Measurements from ENCODE around the gene CARMIL3. TPM values are rescaled to one million over a fixed set of nuclear protein-coding genes. Genes with fewer than 3 reads are reported as not detected.
A peak's percentile ranks its signal among the peaks of the same experiment; 100 is the strongest.

Gene CARMIL3
- total RNA-seq, 1 experiment from 2014 or later = 1.00 TPM

DNA sequence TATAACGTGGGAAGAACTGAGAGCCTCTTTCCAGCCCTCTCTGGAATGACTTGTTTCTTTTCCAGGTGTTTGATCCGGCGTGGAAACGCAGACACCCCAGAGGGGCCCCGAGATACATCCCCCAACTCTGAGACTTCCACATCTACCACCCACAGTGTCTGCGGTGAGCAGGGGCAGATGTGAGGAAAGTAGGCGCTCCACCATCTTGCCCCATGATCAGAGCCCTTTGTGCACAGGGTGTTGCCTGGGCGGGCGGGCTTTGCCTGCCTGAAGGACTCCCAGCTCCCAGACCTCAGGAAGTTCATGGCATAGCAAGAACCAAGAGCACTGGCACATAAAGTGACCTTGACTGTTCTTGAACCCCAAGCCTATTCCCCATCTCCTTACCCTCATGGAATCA lies 2.8 kb downstream of the CARMIL3 start:
- Mint-ChIP-seq H3K27me3 (ENCODE audit: insufficient read depth, unreplicated experiment) (peaks cover 8% of the 10 kb centered on the region), H3K9me3 (ENCODE audit: unreplicated experiment) (no peaks in the 10 kb centered on the region), H3K4me1 (ENCODE audit: low read depth, unreplicated experiment) (no peaks in the 10 kb centered on the region), H3K36me3 (ENCODE audit: insufficient read depth, unreplicated experiment) (no peaks in the 10 kb centered on the region), H3K4me3 (ENCODE audit: unreplicated experiment) (no peak overlapping the region), H3K27ac (ENCODE audit: unreplicated experiment) (no peak overlapping the region)
- H3K4me3 ChIP-seq (ENCODE audit: low read depth, low read length) = no peak overlapping the region
- no peaks in the 10 kb centered on the region for H3K27me3 ChIP-seq (replicated peaks; ENCODE audit: control insufficient read depth, insufficient read depth, low read length)
- no peaks in the 10 kb centered on the region for H3K36me3 ChIP-seq (ENCODE audit: control insufficient read depth, insufficient read depth, low read length)
- BruUV-seq (replicated peaks) = no TSS peak
- H3K4me1 ChIP-seq = peaks cover 5% of the 10 kb centered on the region; the same call in 1 of the 2 replicates
- H3K9me3 ChIP-seq = no peaks in the 10 kb centered on the region
- TF ChIP-seq, protein P1, sequence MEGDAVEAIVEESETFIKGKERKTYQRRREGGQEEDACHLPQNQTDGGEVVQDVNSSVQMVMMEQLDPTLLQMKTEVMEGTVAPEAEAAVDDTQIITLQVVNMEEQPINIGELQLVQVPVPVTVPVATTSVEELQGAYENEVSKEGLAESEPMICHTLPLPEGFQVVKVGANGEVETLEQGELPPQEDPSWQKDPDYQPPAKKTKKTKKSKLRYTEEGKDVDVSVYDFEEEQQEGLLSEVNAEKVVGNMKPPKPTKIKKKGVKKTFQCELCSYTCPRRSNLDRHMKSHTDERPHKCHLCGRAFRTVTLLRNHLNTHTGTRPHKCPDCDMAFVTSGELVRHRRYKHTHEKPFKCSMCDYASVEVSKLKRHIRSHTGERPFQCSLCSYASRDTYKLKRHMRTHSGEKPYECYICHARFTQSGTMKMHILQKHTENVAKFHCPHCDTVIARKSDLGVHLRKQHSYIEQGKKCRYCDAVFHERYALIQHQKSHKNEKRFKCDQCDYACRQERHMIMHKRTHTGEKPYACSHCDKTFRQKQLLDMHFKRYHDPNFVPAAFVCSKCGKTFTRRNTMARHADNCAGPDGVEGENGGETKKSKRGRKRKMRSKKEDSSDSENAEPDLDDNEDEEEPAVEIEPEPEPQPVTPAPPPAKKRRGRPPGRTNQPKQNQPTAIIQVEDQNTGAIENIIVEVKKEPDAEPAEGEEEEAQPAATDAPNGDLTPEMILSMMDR (IDR thresholded peaks at IDR 0.05; ENCODE audit: insufficient read depth in 1 of 2, low read depth in 1 of 2, low read length in 1 of 2, severe bottlenecking in 1 of 2, unreplicated experiment in 1 of 2) = no peak
- POLR2A ChIA-PET = no interaction called here
- intact Hi-C loops (cut with micrococcal nuclease; ENCODE audit: unreplicated experiment) = no loop called here
- CTCF ChIA-PET = interaction anchor here (0.5 to 0.6 kb wide), 2 partner anchors 107 to 145 kb away, joined by 3 to 6 read pairs; partner anchors contain the start of gene IRF9
- peak in 1 of 2 experiments; percentile 15 for DNase-seq

DNA sequence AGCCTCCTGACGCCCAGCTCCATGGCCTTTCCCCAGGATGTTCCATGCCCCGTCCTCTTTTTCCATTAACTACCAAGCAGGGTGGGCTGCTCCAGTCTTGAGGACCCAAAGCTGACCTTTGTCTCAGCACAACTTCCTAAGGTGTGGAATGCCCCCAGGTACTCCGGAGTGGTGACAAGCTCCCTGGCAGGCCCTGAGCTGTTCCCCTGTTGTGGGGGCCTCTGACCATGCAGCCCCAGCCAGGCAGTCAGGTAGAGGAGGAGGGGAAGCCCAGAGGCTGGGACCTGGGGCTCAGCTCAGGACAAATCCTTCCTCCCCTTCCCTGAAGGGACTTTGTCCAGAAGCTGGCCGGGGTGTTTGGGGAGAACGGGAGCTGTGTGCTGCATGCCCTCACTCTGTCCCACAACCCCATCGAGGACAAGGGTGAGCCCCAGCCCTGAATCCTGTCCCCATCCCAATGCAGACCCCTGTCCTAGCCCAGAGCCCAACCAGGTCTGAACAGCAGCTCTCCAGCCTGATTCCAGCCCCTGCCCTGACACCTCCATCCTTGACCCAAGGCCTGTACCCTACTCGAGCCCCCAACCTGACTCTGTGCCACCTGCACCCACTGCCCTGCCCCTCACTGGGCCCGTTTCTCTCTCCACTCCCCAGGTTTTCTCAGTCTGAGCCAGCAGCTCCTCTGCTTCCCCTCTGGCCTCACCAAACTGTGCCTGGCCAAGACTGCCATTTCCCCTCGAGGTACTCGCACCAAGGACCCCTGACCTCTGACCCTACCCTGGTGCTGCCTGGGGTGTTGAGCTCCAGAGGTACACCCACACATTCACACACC lies 4.4 kb downstream of the CARMIL3 start:
- no TSS peak for BruUV-seq (replicated peaks)
- POLR2A ChIA-PET = interaction anchor here (0.9 kb wide), 1 partner anchor 13 kb away, joined by 4 read pairs; no protein-coding TSS in a partner anchor
- peaks cover 6% of the 10 kb centered on the region for H3K27me3 Mint-ChIP-seq (ENCODE audit: insufficient read depth, unreplicated experiment)
- intact Hi-C loops (cut with micrococcal nuclease; ENCODE audit: unreplicated experiment) = no loop called here
- CTCF ChIA-PET = interaction anchor here (1.1 to 4.8 kb wide), 5 partner anchors 8 to 59 kb away, joined by 3 to 155 read pairs (median 5); partner anchors contain the start of genes DCAF11, NRL and PCK2
- H3K27ac Mint-ChIP-seq (ENCODE audit: unreplicated experiment) = no peak overlapping the region
- H3K4me3 Mint-ChIP-seq (ENCODE audit: unreplicated experiment) = no peak overlapping the region
- H3K4me3 ChIP-seq (ENCODE audit: low read depth, low read length) = no peak overlapping the region
- no peaks in the 10 kb centered on the region for H3K27me3 ChIP-seq (replicated peaks; ENCODE audit: control insufficient read depth, insufficient read depth, low read length)
- no peaks in the 10 kb centered on the region for H3K9me3 ChIP-seq
- no peaks in the 10 kb centered on the region for H3K4me1 Mint-ChIP-seq (ENCODE audit: low read depth, unreplicated experiment)
- TF ChIP-seq, protein P1 (IDR thresholded peaks at IDR 0.05; ENCODE audit: insufficient read depth in 1 of 2, low read depth in 1 of 2, low read length in 1 of 2, severe bottlenecking in 1 of 2, unreplicated experiment in 1 of 2) = no peak
- H3K4me1 ChIP-seq = peaks cover 5% of the 10 kb centered on the region; the same call in 1 of the 2 replicates
- peak in 1 of 2 experiments; percentile 25 for DNase-seq
- no peaks in the 10 kb centered on the region for H3K36me3 Mint-ChIP-seq (ENCODE audit: insufficient read depth, unreplicated experiment)
- no peaks in the 10 kb centered on the region for H3K9me3 Mint-ChIP-seq (ENCODE audit: unreplicated experiment)
- H3K36me3 ChIP-seq (ENCODE audit: control insufficient read depth, insufficient read depth, low read length) = no peaks in the 10 kb centered on the region

DNA sequence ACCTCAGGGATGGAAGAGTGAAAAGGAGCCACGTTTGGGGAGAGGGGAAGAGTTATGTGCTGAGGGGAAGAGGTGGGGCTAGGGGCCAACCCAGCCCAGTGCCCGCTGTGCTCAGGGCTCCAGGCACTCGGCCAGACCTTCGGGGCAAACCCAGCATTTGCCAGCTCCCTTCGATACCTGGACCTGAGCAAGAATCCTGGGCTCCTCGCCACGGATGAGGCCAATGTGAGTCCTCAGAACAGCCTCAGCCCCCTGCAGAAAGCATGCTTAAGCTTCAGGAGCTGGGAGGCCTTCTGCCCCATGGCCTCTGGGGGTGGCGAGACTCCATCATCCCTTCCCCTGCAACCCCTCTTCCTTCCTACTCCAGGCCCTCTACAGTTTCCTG lies 5.0 kb downstream of the CARMIL3 start:
- POLR2A ChIA-PET = interaction anchor here (0.9 kb wide), 1 partner anchor 13 kb away, joined by 4 read pairs; no protein-coding TSS in a partner anchor
- no peak overlapping the region for H3K4me3 ChIP-seq (ENCODE audit: low read depth, low read length)
- no peaks in the 10 kb centered on the region for H3K9me3 ChIP-seq
- DNase-seq = peak in 1 of 2 experiments; percentile 19
- Mint-ChIP-seq H3K27ac (ENCODE audit: unreplicated experiment) (no peak overlapping the region), H3K9me3 (ENCODE audit: unreplicated experiment) (no peaks in the 10 kb centered on the region), H3K4me1 (ENCODE audit: low read depth, unreplicated experiment) (no peaks in the 10 kb centered on the region), H3K4me3 (ENCODE audit: unreplicated experiment) (no peak overlapping the region), H3K36me3 (ENCODE audit: insufficient read depth, unreplicated experiment) (no peaks in the 10 kb centered on the region), H3K27me3 (ENCODE audit: insufficient read depth, unreplicated experiment) (peaks cover 6% of the 10 kb centered on the region)
- H3K36me3 ChIP-seq (ENCODE audit: control insufficient read depth, insufficient read depth, low read length) = no peaks in the 10 kb centered on the region
- peaks cover 5% of the 10 kb centered on the region; the same call in 1 of the 2 replicates for H3K4me1 ChIP-seq
- TF ChIP-seq, protein P1 (IDR thresholded peaks at IDR 0.05; ENCODE audit: insufficient read depth in 1 of 2, low read depth in 1 of 2, low read length in 1 of 2, severe bottlenecking in 1 of 2, unreplicated experiment in 1 of 2) = no peak
- intact Hi-C loops (cut with micrococcal nuclease; ENCODE audit: unreplicated experiment) = no loop called here
- CTCF ChIA-PET = interaction anchor here (1.1 to 4.8 kb wide), 4 partner anchors 25 to 58 kb away, joined by 3 to 155 read pairs (median 67); partner anchors contain the start of genes DCAF11, NRL and PCK2
- no peaks in the 10 kb centered on the region for H3K27me3 ChIP-seq (replicated peaks; ENCODE audit: control insufficient read depth, insufficient read depth, low read length)
- no TSS peak for BruUV-seq (replicated peaks)
